Measurements from ENCODE around the gene CCDC146.

GRCh38 chr7:77313876-77314480, 191.6 kb downstream of the CCDC146 start:
- TF ChIP-seq POLR2A (IDR thresholded peaks at IDR 0.05; ENCODE audit: low read depth, low read length) = no peak
- TF ChIP-seq TAF1 (IDR thresholded peaks at IDR 0.05; ENCODE audit: borderline replicate concordance, low read depth, low read length) = no peak
- TF ChIP-seq POLR2AphosphoS5 (IDR thresholded peaks at IDR 0.05; ENCODE audit: low read depth, low read length) = no peak

Measured in GM12892 (cell line).